Left lung (tissue), 10 donors: ENCODE data around the gene DNAJC13. TPM values are rescaled to one million over a fixed set of nuclear protein-coding genes. Genes with fewer than 3 reads are reported as not detected.

Experiments
- ATAC-seq: fragments of 200-7000 bp; cut with Tn5 transposase; one replicate; pipeline ENCODE4 v1.9.1; 2020; ENCODE audit warnings: moderate library complexity
- DNase-seq, 4 donors: peaks; one replicate each; pipeline ENCODE4 v3.0.0-alpha.2; 2013 to 2020
- H3K27ac ChIP-seq, 2 donors: fragments of 200-600 bp; sonication (generic) in 1 of 2; one replicate each; pipeline versions ENCODE4 v1.5.0 to v1.8.0; 2020 to 2021
- H3K27me3 ChIP-seq, 2 donors: fragments of 200-600 bp; sonication (generic) in 1 of 2; one replicate each; pipeline versions ENCODE4 v1.5.0 to v1.8.0; 2020 to 2021
- H3K36me3 ChIP-seq, 2 donors: fragments of 200-600 bp; sonication (generic) in 1 of 2; one replicate each; pipeline versions ENCODE4 v1.5.0 to v1.8.0; 2020 to 2021
- H3K4me1 ChIP-seq, 2 donors: fragments of 200-600 bp; one replicate each; pipeline ENCODE4 v1.8.0; 2021
- H3K4me3 ChIP-seq, 2 donors: fragments of 200-600 bp; sonication (generic) in 1 of 2; one replicate each; pipeline versions ENCODE4 v1.5.0 to v1.8.0; 2020 to 2021; ENCODE audit warnings: mild to moderate bottlenecking in 1 of 2
- H3K9me3 ChIP-seq, 2 donors: fragments of 200-600 bp; sonication (generic) in 1 of 2; one replicate each; pipeline versions ENCODE4 v1.5.0 to v1.8.0; 2020 to 2021
- intact Hi-C, 2 donors: fragments of 100-400 bp; cut with DNase I; formaldehyde crosslinking; loops; one replicate each; pipeline versions ENCODE4 v1.11.2 to v1.14.2; 2022
- polyA plus RNA-seq, 6 donors: library from polyadenylated mRNA; unstranded; fragments of 120-200 nt; gene quantifications; one replicate each; pipeline ENCODE4 v1.2.1, GENCODE V29; 2013; ENCODE audit not compliant: insufficient read length in 6 of 6
- total RNA-seq, 2 donors: library from RNA; stranded (reverse); fragmentation: NEBNext Ultra II Directional; extraction: Animal tissue kit (Norgen Biotek cat#: 25700); gene quantifications; one replicate each; pipeline ENCODE4 v1.2.1, GENCODE V29; 2021
- TF ChIP-seq, protein P1 (sequence below), 2 donors: fragments of 200-600 bp; sonication (generic) in 1 of 2; IDR thresholded peaks; one replicate each; pipeline versions ENCODE4 v1.5.0 to v1.8.0; 2021; ENCODE audit warnings: antibody characterized with exemption in 2 of 2
- donor health status: DM: no; HTN: yes; CAD: no.
- donor health status: DM: no; HTN: no; CAD: no.

The DNAJC13 gene
- total and polyA plus RNA-seq, 8 donors: 41.2 to 64.0 (median 55.1) TPM

DNA sequence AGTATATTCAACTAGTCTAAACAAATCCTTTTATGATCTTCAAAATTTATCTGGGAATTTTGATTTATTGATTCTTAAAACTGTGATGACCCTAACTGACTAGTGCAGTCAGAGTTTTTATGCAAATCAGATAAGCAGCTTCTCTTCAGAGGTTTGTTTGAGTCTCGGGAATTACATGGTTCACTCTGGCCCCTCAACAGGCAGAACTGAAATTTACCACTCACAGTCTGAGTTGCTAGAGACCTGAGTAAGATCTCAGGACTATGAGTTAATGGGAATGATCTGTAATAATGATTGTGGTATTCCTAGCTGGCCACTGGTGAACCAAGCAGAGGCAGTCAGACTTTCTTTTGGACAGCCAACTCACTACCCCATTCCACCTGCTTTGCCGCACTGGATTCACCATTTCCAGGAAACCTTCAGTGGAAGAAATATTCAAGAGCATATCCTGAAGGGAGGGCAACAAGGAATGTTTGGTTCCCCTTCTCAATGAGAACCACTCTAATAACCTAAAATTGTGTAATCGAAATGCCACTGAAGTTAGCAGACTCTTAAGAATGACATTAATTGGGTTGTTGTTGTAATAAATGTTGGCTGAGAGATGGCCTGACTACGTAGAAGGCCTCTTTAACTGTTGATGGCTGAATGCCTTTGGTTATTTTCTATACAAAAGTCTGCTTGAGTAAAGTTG, 11.5 kb upstream of the DNAJC13 start:
- ATAC-seq: peak; percentile 72
- Histone ChIP-seq H3K9me3 (no peaks in the 10 kb centered on the region), H3K36me3 (no peaks in the 10 kb centered on the region), H3K4me3 (no peak overlapping the region), H3K4me1 (peaks cover 7 to 19% of the 10 kb centered on the region in 2 donors), H3K27me3 (no peaks in the 10 kb centered on the region), H3K27ac (peak overlapping the region; percentile 9 to 47)
- DNase-seq: no peak
- TF ChIP-seq, protein P1, sequence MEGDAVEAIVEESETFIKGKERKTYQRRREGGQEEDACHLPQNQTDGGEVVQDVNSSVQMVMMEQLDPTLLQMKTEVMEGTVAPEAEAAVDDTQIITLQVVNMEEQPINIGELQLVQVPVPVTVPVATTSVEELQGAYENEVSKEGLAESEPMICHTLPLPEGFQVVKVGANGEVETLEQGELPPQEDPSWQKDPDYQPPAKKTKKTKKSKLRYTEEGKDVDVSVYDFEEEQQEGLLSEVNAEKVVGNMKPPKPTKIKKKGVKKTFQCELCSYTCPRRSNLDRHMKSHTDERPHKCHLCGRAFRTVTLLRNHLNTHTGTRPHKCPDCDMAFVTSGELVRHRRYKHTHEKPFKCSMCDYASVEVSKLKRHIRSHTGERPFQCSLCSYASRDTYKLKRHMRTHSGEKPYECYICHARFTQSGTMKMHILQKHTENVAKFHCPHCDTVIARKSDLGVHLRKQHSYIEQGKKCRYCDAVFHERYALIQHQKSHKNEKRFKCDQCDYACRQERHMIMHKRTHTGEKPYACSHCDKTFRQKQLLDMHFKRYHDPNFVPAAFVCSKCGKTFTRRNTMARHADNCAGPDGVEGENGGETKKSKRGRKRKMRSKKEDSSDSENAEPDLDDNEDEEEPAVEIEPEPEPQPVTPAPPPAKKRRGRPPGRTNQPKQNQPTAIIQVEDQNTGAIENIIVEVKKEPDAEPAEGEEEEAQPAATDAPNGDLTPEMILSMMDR (IDR thresholded peaks at IDR 0.05): no peak
- intact Hi-C loops: loop anchor here in 1 of 2 donors (10.0 kb wide), 1 partner anchor 51 kb away; no protein-coding TSS in a partner anchor

DNA sequence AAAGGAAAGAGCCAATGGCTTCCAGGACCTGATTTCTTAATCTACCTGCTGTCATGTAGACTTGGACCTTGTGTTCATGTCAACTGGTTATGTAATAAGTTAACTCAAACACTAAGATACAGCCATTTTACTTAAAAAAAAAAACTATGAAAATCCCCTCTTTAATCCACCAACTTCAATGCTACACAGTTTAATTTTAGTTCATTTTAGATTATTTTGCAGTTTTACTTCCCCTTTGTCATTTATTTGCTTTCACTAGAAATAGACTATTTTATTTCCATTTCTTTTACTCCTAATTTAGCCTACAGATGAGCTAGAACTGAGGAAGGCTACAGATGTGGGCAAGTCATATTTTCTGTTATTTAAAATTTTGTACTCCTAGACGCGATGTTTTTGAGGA, 10.7 kb upstream of the DNAJC13 start:
- no peak for DNase-seq
- Histone ChIP-seq H3K36me3 (no peaks in the 10 kb centered on the region), H3K27me3 (no peaks in the 10 kb centered on the region), H3K4me1 (peaks cover 7 to 19% of the 10 kb centered on the region in 2 donors), H3K9me3 (no peaks in the 10 kb centered on the region), H3K4me3 (no peak overlapping the region), H3K27ac (peak overlapping the region in 1 of 2 donors; percentile 47)
- TF ChIP-seq, protein P1 (IDR thresholded peaks at IDR 0.05): no peak
- ATAC-seq: peak; percentile 7
- intact Hi-C loops: loop anchor here in 1 of 2 donors (10.0 kb wide), 1 partner anchor 52 kb away; no protein-coding TSS in a partner anchor

DNA sequence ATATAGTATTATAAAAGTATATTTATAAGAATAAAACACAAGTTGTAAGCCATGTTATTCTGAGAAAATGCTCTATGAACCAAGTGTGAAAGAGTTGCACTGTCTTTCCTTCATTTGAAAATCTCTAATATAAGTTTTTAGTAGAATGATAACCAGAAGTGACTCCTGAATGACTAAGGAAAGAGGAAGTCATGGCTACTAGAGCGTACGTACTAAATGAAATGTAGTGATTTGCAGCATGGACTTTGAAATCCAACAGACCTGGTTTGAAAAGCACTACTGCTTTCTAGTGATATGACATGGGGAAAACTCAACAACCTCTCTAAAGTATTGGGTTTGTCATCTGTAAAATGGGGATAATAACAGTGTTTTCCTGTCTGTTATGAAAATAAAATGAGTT, 10.3 kb upstream of the DNAJC13 start:
- no peak overlapping the region for H3K27ac ChIP-seq
- TF ChIP-seq, protein P1 (IDR thresholded peaks at IDR 0.05): no peak
- intact Hi-C loops: loop anchor here in 1 of 2 donors (10.0 kb wide), 1 partner anchor 52 kb away; no protein-coding TSS in a partner anchor
- H3K36me3 ChIP-seq: no peaks in the 10 kb centered on the region
- no peak overlapping the region for H3K4me3 ChIP-seq
- H3K9me3 ChIP-seq: no peaks in the 10 kb centered on the region
- H3K27me3 ChIP-seq: no peaks in the 10 kb centered on the region
- no peak for ATAC-seq
- DNase-seq: no peak
- peaks cover 7 to 19% of the 10 kb centered on the region in 2 donors for H3K4me1 ChIP-seq

DNA sequence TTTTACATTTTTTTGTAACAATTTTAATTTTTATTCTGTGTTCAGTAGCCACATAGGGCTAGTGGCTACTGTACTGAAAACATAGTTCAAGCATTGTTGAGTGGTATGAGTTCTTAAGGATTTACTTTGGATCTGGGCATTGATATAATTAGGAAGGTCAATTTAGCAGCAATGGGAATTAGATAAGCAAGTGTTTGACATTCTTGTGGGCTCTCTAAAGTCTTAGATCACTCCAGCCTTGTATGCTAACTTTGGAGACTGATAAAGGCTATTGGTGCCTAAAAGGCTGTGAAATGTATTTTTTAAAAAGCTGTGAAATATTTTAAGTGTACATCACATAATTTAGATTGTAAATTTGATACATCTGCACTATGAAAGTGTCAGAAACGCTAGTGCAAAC, 2.5 kb upstream of the DNAJC13 start:
- Histone ChIP-seq H3K27ac (no peak overlapping the region), H3K27me3 (no peaks in the 10 kb centered on the region), H3K4me3 (no peak overlapping the region), H3K9me3 (no peaks in the 10 kb centered on the region), H3K36me3 (no peaks in the 10 kb centered on the region), H3K4me1 (peaks cover 0 to 24% of the 10 kb centered on the region in 2 donors)
- ATAC-seq: no peak
- intact Hi-C loops: no loop called here
- no peak for DNase-seq
- TF ChIP-seq, protein P1 (IDR thresholded peaks at IDR 0.05): no peak

DNA sequence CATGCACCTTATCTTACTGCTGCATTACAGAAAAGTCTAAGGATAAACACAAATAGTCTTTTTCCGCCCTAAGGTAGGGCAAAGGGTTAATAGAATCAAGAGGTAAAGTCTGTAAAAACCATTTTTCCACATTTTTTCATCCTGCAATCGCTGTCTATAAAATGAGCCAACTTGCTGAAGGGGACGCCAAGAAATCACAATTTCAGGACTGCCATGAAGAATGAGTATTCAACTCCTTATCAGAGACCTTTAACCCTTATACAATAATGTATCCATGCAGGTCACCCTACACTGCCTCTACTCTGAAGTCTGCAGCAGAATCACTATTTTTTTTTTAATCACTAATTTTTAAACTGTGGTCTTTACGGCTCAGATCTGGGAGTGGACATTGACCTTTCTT, 1.1 kb upstream of the DNAJC13 start:
- DNase-seq (no peak), ATAC-seq (no peak)
- Histone ChIP-seq H3K4me3 (no peak overlapping the region), H3K9me3 (no peaks in the 10 kb centered on the region), H3K27me3 (no peaks in the 10 kb centered on the region), H3K4me1 (peaks cover 0 to 37% of the 10 kb centered on the region in 2 donors), H3K36me3 (no peaks in the 10 kb centered on the region), H3K27ac (peak overlapping the region in 1 of 2 donors; percentile 99)
- intact Hi-C loops: no loop called here
- TF ChIP-seq, protein P1 (IDR thresholded peaks at IDR 0.05): no peak
